ENCODE measurements around the gene ERGIC2.

Gene ERGIC2, protein sequence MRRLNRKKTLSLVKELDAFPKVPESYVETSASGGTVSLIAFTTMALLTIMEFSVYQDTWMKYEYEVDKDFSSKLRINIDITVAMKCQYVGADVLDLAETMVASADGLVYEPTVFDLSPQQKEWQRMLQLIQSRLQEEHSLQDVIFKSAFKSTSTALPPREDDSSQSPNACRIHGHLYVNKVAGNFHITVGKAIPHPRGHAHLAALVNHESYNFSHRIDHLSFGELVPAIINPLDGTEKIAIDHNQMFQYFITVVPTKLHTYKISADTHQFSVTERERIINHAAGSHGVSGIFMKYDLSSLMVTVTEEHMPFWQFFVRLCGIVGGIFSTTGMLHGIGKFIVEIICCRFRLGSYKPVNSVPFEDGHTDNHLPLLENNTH

DNA sequence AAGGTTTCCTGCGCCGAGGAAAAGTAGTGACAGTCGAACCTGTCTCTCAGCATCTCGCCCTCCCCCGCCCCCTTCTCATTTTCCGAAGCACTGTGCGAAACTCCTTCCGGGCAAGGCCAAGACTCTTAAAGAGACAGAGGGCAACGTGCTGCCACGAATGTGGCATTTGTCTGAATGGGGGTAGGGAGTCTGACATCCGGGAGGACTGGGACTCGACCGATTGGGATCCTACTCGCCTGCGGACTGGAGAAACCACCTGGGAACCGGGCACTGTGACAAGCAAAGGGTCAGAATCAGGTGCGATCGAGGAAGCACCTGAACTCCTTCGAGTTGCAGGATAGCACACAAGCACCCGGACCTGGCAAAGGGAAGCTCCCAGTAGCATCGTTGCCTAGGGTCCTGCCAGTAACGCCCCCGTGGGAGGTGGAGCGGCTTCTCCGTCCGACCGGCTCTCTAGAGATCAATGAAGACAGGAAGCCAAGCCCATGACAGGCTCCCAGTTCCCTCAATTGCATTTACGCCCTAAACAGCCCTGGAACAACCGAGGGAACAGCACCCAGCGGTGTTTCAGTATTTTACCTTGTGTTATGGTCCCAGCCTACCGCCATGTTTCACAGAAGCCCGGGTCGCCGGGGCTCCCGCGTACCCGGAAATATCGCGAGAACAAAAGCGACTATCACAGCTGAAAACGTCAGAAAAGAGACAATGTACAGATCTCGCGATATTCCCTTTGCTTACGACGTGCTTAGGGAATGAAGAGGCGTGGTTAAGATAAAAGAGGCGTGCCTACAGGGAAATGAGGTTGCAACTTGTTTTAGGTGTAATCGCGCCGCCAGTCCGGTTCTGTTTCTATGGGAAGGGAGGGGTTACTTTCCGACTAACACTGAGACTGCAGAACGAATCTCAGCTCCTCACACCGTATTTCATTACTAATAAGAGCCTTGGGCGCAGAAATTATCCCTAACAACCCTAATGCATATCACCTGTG is at the start of gene ERGIC2:
Gene ERGIC2, minus strand, starts transcription at position 637 of the 988 bp plus-strand sequence. CDS start 9,539 bp downstream, outside the sequence.
- DNase-seq (ENCODE audit: insufficient read length, low spot score) (peak; percentile 25), FAIRE-seq (peak; percentile 80)
- no peak for TF ChIP-seq CTCF (IDR thresholded peaks at IDR 0.05; ENCODE audit: insufficient read depth, missing control alignments)

GRCh38 chr12:29430716-29431044 is 49.7 kb upstream of the ERGIC2 start:
- FAIRE-seq (no peak), DNase-seq (ENCODE audit: insufficient read length, low spot score) (no peak)
- TF ChIP-seq CTCF (IDR thresholded peaks at IDR 0.05; ENCODE audit: insufficient read depth, missing control alignments), result no peak

DNA sequence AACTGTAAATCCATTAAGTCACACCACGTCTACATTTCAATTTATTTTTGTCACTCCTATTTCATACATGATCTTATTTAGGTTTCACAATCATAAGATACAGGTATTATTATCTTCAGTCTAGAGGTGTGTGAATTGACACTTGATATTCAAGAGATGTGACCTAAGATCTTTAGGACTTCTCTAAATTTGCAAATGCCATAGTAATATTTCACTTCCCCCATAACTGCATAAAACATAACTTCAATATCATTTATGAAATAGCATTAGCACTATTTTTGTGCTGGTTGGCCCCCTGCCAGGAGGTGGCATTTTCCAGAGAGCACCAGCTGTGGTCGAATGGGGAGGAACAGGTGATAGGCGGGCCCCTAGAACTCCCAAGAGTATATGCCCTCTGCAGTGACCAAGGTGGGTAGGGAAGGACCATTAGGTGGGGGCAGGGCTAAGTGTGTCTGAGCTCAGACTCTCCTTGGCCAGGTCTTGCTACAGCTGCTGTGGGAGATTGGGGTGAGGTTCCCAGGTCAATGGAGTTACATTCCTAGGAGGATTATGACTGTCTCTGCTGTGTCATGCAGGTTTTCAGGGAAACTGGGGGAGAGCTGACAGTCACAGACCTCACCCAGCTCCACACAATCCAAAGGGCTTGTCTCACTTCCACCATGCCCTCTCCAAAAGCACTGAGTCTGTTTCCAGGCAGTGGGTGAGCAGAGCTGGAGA is 49.2 kb upstream of the ERGIC2 start:
- no peak for TF ChIP-seq CTCF (IDR thresholded peaks at IDR 0.05; ENCODE audit: insufficient read depth, missing control alignments)
- DNase-seq (ENCODE audit: insufficient read length, low spot score) (no peak), FAIRE-seq (no peak)

DNA sequence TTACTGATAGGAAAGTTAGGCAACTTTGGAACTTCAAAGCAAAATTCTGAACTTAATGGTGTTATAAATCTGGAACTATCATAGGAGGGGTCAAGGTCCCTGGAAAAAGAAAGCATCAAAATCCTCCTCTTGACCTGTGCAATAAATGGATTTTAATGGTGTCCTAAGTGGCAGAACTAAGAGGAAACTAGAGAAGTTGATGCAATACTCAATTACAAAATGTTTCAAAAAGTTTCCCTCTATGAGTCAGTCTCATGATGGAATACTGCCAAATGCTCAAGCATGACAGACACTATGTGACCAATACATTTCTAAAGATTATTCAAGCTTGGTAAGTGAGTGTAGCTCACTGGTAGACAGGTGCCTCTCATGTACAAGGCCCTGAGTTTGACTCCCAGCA is 47.7 kb upstream of the ERGIC2 start:
- TF ChIP-seq CTCF (IDR thresholded peaks at IDR 0.05; ENCODE audit: insufficient read depth, missing control alignments), result no peak
- no peak for DNase-seq (ENCODE audit: insufficient read length, low spot score)
- FAIRE-seq, result no peak

GRCh38 chr12:29427964-29428363 is 47.0 kb upstream of the ERGIC2 start:
- no peak for FAIRE-seq
- DNase-seq (ENCODE audit: insufficient read length, low spot score), result no peak
- TF ChIP-seq CTCF (IDR thresholded peaks at IDR 0.05; ENCODE audit: insufficient read depth, missing control alignments), result no peak

GRCh38 chr12:29426498-29426897 is 45.5 kb upstream of the ERGIC2 start:
- DNase-seq (ENCODE audit: insufficient read length, low spot score), result no peak
- FAIRE-seq, result no peak
- no peak for TF ChIP-seq CTCF (IDR thresholded peaks at IDR 0.05; ENCODE audit: insufficient read depth, missing control alignments)
